HG03095 (cell line): ENCODE data around the gene NAGK.
"Not testable (repeated sequence)": the region's sequence is repeated elsewhere in the genome, so short reads cannot be mapped to it uniquely, and the experiment has no call there.

Source experiments
- ATAC-seq: cut with Tn5 transposase; IDR thresholded peaks from one replicate; pipeline ENCODE4 v1.9.1; 2021; ENCODE audit warnings: moderate library complexity; ENCODE audit not compliant: unreplicated experiment

The NAGK gene

GRCh38 chr2:71067567-71068217 lies 756 bp upstream of the NAGK start:
- no peak for ATAC-seq

DNA sequence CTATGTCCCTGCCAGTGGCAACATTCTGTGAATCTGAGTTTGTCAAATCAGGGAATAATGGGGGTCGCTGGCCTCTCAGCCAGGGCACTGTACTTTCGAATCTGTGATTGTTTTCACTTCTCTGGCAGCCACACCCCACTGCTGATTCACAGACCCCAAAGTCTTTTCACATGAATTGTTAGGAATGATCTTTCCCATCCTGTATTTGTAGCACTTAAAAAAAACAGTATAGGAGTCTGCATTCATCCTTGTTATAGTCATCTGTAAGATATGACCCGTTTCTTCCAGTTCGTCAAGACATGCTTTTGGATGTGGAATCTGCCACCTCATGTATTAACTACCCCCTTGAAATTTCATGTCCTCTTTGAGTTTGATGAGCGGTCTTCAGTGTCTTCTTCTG lies 928 bp downstream of the NAGK start:
- no peak for ATAC-seq

DNA sequence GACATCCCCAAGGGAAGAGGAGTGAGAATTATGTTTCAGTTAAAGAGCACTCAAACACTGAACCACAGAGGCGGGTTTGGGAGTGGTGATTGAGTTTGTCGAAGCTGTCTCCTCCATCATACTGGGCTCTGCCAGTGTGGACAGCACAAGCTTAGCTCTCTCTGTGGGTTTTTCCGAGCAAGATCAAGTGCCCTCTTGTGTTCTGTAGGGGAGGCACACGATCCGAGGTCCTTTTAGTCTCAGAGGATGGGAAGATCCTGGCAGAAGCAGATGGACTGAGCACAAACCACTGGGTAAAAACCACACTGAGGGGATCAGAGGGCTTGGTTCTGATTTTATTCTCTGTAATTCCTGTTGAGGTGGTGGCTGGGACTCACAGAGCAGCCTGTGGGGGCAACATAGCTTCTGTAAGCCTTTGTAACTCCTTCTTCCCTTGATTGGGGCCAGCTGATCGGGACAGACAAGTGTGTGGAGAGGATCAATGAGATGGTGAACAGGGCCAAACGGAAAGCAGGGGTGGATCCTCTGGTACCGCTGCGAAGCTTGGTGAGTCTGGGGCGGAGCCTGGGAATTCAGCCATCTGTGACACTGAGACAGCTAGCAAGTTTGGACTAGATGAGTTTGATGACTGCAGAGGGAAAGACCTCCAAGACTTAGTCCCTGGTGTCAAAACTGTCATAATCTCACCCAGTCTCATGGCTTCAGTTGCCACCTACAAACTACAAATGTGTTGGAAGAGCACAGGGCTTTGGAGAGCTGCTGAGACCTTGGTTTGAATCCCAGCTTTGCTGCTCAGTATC lies 2.0 kb downstream of the NAGK start:
- ATAC-seq: no peak

DNA sequence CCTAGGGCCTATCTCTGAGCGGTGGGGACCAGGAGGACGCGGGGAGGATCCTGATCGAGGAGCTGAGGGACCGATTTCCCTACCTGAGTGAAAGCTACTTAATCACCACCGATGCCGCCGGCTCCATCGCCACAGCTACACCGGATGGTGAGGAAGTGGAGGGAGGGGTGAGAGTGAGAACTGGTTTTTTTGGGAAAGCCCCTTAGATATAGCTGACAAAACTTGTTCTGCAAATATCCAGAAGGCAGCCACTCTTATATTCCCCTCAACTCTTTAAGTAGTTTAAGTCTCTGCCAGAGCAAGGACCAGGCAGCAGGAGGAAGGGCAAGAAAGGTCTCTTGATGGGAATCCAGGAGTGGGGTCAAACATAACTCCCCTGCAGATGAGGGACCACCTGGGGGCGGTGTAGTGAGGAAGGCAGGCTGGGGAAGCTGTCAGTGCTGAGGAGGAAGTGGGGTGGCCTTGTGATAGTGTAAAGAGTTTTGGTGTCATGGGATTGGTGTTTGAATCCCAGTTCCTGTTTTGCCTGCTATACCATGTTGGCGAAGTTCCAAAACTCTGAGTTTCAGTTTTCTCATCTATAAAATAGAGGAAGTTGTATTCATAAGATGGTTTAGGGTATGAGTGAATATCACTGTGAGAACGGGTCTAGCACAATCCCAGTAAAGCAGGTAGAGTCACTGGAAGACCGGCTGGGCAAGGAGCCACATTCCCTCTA lies 3.4 kb downstream of the NAGK start:
- ATAC-seq: peak; percentile 42

DNA sequence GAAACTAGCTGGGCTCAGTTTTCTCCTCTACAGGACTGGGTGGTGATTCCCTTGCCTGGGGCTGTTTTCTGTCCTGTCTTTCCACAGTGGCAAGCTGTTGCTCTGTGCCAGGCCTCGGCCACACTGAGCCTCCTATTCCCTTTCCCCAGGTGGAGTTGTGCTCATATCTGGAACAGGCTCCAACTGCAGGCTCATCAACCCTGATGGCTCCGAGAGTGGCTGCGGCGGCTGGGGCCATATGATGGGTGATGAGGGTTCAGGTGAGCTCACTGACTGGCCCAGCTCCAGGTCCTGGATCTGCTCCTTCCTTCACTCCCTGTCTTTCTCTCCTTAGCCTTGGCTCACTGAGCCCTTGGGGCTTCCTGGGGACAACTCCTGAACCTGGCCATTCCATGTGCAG lies 4.0 kb downstream of the NAGK start:
- no peak for ATAC-seq

GRCh38 chr2:71073475-71073874 lies 5.0 kb downstream of the NAGK start:
- no peak for ATAC-seq

- ATAC-seq: no peak
Observed at GRCh38 chr2:71074893-71075395, 6.5 kb downstream of the NAGK start.

- no peak for ATAC-seq
Observed at GRCh38 chr2:71078624-71079023, 10.2 kb downstream of the NAGK start.

- ATAC-seq: no peak
Observed at GRCh38 chr2:71082402-71083252, 14.2 kb downstream of the NAGK start.

DNA sequence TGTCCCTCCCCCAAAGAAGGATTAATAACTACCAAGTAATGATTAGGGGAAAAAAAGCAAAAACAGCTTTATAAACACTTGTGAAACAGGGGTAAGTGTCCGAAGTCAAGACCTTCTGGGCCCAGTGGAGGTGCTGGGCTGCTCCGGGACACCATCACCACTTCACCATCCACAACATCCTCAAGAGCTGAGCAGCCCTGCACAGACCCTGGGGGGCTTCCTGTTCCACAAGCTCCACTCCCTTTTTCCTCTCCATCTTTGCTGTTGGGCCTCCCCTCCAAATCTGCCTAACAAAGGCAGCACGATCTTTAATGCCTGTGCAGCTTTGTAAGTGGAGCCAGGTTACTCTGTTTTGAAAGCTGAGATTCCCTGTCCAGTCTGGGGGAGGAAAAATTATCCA lies 14.8 kb downstream of the NAGK start:
- not testable (repeated sequence) for ATAC-seq

DNA sequence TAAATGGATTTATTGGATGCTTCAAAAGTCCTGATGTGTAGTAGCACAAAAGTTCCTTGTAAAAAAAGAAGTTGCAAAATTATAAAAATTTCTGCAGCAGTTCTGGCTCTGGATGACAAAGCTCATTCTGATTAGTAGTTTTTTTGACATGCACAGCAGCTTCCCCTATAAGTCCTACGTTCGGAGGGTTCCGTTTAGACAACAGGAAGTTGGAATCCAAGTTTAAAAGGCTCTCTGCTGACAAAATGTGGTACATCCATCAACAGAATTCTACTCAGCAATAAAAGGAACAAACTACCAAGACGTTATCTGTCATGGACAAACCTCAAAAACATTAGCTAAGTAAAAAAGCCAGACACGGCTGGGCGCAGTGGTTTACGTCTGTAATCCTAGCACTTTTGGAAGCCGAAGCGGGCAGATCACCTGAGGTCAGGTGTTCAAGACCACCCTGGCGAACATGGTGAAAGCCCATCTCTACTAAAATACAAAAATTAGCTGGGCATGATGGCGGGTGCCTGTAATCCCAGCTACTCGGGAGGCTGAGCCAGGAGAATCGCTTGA lies 15.4 kb downstream of the NAGK start:
- ATAC-seq: not testable (repeated sequence)

DNA sequence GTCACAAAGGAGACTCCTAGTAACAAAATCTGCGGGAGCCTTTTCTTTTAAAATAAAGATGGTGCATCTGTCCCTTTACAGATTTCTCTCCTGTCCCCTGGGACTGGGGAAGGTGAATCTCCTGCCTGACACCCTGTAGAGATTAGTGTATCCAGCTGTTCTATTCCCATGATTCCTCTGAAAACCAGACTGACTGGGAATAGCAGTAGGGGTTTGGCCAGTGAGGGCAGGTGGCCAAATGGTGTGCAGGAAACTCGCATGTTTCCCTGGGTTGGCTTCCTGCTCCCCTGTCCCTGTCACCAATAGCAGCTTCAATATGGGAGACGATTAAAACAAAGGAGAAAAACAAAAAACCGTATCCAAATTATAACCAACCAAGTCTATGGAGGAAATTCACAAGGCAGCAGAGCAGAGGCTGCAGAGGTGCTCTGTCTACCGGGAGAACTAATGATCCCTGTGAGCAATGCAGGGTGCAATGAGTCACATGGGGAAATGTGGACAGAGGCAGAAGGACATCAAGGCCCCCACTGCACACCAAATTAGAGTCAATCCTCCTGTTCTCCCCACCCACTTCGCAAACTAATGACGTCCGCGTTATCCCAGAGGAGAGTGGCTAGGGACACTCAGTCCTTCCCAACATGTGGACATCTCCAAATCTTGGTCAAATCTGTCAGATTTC lies 17.0 kb downstream of the NAGK start:
- not testable (repeated sequence) for ATAC-seq

GRCh38 chr2:71089475-71089874 lies 21.0 kb downstream of the NAGK start:
- not testable (repeated sequence) for ATAC-seq

DNA sequence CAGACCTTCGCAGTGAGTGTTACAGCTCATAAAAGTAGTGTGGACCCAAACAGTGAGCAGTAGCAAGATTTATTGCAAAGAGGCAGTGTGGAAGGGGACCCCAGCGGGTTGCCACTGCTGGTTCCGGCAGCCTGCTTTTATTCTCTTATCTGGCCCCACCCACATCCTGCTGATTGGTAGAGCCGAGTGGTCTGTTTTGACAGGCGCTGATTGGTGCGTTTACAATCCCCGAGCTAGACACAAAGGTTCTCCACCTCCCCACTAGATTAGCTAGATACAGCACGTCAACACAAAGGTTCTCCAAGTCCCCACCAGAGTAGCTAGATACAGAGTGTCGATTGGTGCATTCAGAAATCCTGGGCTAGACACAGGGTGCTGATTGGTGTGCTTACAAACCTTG lies 23.4 kb downstream of the NAGK start:
- not testable (repeated sequence) for ATAC-seq

- ATAC-seq: not testable (repeated sequence)
Observed at GRCh38 chr2:71092491-71093260, 24.2 kb downstream of the NAGK start.

- no peak for ATAC-seq
Observed at GRCh38 chr2:71100195-71100964, 31.9 kb downstream of the NAGK start.

GRCh38 chr2:71101656-71102055 lies 33.2 kb downstream of the NAGK start:
- ATAC-seq: no peak

- no peak for ATAC-seq
Observed at GRCh38 chr2:71102981-71103681, 34.7 kb downstream of the NAGK start.
